Adipose tissue (tissue), 3 donors: ENCODE data around the gene RHPN2. TPM values are rescaled to one million over a fixed set of nuclear protein-coding genes. Genes with fewer than 3 reads are reported as not detected.

ENCODE experiments used
- H3K27ac ChIP-seq: one replicate; pipeline ENCODE4 v1.5.1; 2013; ENCODE audit warnings: low read depth, low read length
- WGBS, 3 donors: extraction: QIAGEN DNeasy Blood & Tissue Kit; methylation state at CpG; one replicate each; pipeline ENCODE4 v1.1.7; 2013; 5-methylcytosine and 5-hydroxymethylcytosine counted together
- polyA plus RNA-seq, 3 donors: library from polyadenylated mRNA; stranded (reverse); fragments of 200-250 nt; gene quantifications; one replicate each; pipeline ENCODE4 v1.2.3, GENCODE V29; 2013
- donor health status: healthy with polysubstance abuse.
- donor health status: Bipolar disorder and iron deficiency.
- donor health status: healthy.

RHPN2 gene
- polyA plus RNA-seq = 1 to 10 TPM; 2.2 to 4.1 (median 2.6) TPM

DNA sequence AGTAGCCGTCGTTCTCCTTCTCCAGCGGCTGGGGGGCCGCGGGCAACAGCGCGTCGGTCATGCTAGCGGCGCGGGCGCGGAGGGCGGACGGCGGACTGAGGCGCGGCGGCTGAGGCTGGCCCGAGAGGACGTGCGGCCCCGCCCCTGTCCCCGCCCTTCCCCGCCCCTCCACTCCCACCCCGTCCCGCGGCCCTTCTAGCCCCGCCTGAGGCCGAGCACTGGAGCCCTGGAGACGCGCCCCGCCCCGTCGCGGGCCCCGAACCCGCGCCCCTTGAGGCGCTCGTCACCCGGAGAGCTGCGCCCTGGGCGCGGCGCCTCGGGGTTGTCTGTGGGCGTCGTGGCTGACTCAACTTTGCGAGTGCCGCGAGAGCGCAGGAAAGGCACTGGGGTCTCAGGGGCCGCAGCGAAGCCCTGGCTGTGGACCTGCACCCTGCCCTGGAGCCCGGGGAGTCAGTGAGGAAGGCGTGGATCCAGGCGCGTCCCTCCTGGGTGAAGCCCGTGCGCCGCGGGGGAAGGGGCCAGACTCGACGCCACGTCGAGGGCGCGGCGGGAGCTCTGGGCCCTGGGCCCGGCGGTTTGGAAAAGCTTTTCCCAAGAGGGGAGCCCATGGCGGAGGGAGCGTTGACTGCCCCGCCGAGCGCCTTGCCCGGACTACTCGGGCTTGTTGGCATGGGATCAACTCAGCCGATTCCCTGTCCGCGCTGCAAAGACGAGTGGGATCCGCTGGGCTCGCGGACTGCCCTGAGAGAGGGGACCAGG, at the start of gene RHPN2:
TSS of gene RHPN2 (minus strand) at position 97 of the 759 bp plus-strand sequence. CDS start at position 61, 36 bp downstream.
- H3K27ac ChIP-seq = no peak within 1 kb of the TSS
- 3 to 8% (median 7%) methylated on average over 59 to 84 of the region's 86 CpGs for WGBS, 3 donors

DNA sequence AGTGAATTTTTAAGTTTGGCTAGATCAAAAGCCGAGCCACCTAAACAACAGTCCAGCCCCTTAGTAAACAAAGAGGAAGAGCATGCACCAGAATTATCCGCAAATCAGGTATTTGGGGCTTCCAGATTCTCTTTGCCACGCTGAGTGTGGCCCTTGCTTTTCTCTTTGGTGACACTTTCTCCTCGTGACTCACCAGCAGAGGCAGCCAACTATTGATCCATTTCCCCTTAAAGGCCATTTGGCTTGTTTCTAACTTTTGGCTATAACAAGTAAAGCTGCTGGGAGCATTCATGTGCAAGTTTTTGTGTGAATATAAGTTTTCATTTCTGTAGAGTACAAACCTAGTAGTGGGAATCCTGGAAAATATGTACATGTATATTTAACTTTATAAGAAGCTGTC, 49.6 kb upstream of the RHPN2 start:
- H3K27ac ChIP-seq = no peak overlapping the region
- 60 to 87% (median 78%) methylated on average over 4 of the region's 4 CpGs for WGBS, 3 donors

DNA sequence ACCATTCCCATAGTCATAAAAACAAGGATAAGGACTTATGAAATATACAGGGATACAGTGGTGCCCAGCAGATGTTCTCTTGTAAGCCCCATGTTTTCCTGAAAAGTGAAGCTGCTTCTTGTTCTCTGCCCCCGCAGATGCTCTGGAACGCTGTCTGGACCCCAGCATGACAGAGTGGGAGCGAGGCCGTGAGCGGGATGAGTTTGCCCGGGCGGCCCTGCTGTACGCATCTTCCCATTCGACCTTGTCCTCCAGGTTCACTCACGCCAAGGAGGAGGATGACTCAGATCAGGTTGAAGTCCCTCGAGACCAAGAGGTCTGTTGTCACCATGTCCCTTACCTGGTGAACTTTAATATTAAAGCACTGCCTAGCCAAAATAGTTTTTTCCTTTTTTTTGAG, 46.9 kb upstream of the RHPN2 start:
- WGBS, 3 donors = 91 to 97% (median 97%) methylated on average over 11 of the region's 11 CpGs
- no peak overlapping the region for H3K27ac ChIP-seq

DNA sequence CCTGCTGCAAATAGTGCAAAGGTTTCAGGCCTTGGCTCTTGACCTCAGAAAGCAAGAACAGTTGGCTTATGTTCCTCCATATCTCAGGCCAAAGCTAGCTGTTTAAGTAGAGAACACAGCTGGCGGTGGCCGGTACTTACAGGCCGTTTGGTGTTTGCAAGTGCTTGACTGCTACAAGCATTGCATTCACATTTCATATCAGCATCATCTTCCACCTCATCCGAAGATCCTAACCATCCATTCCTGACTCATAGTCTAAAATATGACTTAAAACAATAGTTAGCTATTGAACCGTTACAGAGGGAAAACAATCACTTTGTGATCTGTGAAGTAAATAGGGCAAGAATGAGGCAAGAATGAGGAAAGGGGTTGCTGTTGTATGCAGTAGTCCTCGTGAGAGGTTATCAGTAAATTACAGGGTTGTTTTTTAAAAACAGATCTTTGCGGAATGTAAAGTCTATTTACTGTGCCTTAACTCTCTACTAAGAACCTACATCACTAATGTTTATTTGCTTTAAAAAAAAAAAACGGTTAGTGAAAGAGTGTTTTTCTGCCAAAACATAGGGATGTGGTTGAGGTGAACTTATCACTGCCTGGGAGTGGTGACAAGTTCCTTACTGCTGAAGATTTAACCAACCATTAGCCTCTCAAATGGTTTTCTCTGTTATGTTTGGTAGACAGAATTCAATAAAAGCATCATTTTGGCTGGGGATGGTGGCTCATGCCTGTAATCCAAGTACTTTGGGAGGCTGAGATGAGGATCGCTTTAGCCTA, 45.6 kb upstream of the RHPN2 start:
- no peak overlapping the region for H3K27ac ChIP-seq
- 82 to 88% (median 87%) methylated on average over 9 of the region's 9 CpGs for WGBS, 3 donors

DNA sequence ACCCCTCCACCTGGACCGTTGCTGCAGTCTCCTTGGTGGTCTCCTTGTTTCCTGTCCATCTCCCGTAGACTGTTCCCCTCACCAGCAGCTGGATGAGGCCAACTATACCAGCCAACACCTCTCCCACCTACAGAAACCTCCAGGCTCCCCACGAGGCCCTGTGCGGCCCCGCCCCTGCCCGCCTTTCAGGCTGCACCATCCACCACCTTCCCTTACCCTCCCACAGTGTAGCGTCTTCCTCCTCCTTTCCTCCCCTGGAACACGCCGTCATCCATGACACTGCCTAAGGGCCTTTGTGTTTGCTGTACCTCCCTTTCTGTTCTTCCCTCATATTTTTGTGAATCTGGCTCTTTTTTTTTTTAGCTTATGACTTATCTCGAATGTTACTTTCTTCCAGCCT, 43.5 kb upstream of the RHPN2 start:
- H3K27ac ChIP-seq = no peak overlapping the region
- WGBS, 3 donors = 91 to 96% (median 95%) methylated on average over 10 of the region's 10 CpGs

DNA sequence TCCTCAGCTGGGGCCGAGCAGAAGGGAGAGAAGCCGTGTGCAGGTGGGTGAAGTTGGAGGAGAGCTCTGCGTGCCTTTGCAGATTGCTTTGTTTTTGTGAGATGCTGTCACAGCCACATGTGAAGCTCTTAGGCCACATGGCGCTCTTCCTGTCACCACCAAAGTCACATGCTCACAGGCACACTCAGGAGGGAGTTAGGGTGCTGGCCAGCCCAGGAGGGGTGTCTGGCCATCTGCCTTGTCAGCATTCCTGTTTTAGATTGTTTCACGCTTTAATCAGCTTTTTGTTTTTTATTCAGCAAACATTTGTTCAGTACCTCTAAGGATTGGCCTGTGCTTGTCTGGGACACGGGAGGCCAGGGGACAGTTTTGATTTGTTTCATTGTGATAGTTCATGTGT, 38.2 kb upstream of the RHPN2 start:
- H3K27ac ChIP-seq = no peak overlapping the region
- 83 to 96% (median 89%) methylated on average over 6 of the region's 6 CpGs for WGBS, 3 donors

DNA sequence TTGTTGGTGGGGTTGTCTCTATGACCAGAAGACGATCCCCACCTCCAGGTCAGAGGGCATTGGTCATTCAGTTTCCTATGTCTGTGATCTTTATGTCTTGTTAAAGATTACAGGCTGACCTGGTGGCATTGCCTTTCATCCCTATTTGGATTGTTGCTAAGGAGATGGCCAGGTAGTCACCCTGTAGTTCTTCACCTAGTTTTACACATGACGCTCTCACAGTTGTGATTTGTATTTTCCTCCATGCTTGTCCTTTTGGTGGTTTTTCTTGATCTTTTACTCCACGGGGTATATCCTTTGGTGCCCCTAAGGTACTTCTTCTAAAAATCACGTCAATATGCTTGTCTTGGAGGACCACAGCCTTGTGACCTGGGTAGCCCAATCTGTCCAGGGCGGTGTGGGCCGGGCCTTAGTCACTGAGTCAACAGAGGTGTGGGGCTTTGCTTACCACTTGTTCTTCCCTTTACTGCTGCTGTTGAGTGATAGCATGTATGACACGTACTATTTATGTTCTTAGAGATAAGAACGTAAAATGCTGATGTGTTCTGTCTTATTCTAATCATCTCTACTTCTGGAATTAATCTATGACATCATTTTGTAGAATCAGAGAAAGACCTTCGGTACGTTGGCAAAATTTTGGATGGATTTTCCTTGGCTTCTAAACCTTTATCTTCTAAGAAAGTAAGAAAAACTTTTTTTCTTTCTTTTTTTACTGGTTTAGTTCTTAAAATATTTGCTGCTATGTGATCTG, 36.4 kb upstream of the RHPN2 start:
- 90 to 93% (median 92%) methylated on average over 10 of the region's 10 CpGs for WGBS, 3 donors
- H3K27ac ChIP-seq = no peak overlapping the region

DNA sequence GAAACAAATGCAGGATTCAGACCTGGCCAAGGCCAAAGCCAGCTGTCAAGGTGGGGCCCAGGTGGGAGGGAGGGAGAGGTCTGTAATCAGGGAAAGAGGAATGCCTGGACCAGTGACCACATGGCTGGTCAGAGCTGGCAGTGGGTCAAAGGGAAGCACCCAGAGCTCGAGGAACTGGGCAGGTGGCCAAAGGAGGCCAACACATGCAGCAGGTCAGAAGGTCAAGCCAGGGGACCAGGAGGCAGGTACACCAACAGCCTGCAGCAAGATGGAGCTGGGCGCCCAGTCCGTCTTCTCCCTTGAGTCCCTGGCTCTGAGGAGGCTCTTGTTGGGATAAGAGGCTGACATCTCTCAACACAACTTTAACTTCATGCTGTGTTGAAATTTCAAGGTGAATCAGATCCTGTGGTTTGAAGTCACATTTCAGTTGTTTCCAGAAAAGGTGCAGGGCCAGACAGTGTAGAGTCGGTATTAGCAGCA, 33.4 kb upstream of the RHPN2 start:
- WGBS, 3 donors = 68 to 78% (median 75%) methylated on average over 4 of the region's 4 CpGs
- no peak overlapping the region for H3K27ac ChIP-seq

DNA sequence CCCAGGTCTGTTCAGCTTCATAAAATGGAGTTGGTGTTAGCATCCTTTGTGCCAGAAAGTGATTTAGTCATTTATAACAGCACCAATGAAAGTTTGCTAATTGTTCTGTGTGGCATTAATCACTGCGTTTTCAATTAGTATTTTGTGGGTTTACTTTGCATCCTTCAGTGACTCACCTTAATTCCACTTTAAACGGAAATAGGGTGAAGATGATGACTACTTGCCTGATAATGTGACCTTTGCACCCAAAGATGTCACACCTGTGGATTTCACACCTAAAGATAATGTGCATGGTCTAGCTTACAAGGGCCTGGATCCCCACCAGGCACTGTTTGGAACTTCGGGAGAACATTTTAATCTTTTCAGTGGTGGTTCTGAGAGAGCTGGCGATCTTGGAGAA, 31.3 kb upstream of the RHPN2 start:
- no peak overlapping the region for H3K27ac ChIP-seq

DNA sequence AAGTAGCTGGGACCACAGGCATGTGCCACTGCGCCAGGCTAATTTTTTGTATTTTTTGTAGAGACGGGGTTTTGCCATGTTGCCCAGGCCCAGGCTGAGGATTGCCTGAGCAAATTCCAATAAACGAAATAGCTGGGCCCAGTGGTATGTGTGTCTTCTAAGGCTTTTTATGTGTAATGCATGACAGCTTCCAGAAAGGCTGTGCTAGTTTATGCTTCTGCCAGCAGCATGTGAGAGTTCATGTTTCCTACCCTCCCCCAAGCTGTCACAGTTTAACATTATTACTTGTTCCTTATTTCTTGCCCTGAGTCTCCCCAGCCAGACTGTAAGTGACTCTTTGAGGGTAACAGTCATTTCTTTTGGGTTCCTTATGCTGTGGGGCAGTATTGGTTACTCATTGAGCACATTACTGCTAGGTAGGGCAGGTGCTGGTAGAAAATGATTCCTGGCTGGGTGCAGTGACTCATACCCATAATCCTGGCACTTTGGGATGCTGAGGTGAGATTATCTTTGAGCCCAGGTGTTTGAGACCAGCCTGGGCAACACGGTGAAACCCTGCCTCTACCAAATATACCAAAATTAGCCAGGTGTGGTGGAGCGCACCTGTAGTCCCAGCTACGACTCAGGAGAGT, 29.9 kb upstream of the RHPN2 start:
- no peak overlapping the region for H3K27ac ChIP-seq
- 89 to 93% (median 92%) methylated on average over 6 of the region's 6 CpGs for WGBS, 3 donors

More for the DNA sequence above, 31.3 kb upstream of the RHPN2 start:
- WGBS, 3 donors = 65 to 92% (median 89%) methylated on average over 4 of the region's 4 CpGs

DNA sequence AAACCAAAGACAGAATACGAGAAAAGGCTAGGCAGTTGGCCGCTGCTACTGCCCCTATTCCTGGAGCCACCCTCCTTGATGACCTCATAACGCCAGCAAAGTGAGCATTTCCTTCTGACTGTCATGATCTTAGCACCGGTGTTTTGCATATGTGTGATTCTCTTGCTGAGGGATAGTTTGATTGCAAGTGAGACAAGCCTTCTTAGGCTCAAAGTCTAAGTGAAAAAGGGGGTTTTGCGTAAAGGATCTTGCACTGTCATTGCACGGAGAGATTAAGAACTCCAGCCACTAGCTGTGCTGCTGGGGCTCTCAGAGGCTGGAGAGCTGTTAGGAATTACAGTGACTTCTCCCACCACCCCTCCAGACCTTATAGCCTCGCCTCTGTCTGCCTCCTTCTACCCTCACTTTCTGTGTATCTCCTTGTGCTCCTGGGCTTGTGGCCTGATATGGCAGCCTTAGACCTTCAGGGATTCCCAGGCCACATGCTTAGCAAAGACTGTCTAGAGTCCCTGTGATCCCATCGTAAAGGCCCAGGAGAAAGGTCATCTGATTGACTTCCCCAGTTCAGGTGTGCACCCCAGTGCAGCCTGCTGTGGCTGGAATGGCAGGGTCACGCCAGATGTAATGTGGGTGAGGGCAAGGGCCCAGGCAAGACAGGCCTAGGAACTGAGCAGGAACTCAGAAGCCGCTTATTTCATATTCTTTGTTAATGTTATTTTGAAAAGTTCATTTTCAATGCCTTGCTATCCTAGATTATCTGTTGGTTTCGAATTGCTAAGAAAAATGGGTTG, 28.9 kb upstream of the RHPN2 start:
- no peak overlapping the region for H3K27ac ChIP-seq
- WGBS, 3 donors = 92 to 96% (median 94%) methylated on average over 11 of the region's 11 CpGs

DNA sequence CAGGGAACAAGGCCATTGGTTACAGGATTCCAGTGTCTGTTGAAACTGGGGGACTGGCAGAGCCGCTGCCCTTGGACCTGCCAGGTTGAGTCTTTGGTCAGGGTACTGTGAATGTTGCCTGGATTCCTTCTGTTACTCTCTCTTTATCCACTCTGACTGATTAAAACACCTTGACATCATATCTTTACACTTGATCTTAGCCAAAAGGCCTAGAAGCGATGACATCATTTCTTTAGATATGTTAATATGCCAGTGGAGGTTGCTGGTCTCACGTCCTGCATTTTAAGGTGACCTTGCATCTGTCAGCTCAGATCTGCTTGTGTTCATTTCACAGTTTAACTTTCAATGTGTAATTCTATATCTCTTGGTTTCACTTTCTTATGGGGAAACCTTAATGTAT, 25.5 kb upstream of the RHPN2 start:
- 73 to 91% (median 90%) methylated on average over 3 of the region's 3 CpGs for WGBS, 3 donors

DNA sequence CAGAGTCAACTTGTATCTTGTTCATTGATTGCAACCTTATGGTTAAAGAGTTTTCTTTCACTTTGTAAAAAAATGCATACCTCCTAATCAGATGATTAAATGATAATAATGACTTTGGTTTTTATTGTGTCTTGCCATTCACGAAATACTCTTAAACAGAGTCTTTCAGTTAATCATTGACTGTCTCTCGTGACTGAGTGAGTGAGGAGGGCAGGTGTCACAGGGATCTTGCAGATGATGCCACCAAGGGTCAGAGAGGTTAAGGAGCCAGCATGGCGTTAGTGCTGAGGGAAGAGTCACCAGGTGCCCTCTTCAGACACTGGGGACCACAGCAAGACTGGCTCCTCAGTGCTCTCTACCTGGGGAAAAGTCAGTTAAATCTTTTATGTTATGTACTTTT, 24.3 kb upstream of the RHPN2 start:
- H3K27ac ChIP-seq = no peak overlapping the region
- WGBS, 3 donors = 81 to 93% (median 92%) methylated on average over 3 of the region's 3 CpGs

More for the DNA sequence above, 25.5 kb upstream of the RHPN2 start:
- no peak overlapping the region for H3K27ac ChIP-seq

DNA sequence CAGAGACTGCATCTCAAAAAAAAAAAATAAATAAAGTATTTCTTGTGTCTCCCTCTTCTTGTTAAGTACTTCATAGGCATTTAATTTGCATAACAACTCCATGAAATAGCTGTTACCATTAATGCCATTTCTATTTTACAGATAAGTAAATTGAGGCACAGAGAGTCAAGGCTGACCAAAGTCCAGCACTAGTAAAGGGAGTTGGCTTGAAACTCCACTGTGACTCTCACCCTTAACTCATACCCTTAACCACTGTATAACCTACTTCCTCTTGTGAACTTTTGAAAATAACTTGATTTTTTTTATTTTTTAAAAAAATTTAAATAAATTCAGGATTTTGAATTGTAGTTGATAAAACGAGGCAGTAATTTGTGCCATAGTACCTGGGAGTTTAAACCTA, 22.3 kb upstream of the RHPN2 start:
- WGBS, 3 donors = 69 to 89% (median 79%) methylated on average over 1 of the region's 1 CpG
- H3K27ac ChIP-seq = no peak overlapping the region

DNA sequence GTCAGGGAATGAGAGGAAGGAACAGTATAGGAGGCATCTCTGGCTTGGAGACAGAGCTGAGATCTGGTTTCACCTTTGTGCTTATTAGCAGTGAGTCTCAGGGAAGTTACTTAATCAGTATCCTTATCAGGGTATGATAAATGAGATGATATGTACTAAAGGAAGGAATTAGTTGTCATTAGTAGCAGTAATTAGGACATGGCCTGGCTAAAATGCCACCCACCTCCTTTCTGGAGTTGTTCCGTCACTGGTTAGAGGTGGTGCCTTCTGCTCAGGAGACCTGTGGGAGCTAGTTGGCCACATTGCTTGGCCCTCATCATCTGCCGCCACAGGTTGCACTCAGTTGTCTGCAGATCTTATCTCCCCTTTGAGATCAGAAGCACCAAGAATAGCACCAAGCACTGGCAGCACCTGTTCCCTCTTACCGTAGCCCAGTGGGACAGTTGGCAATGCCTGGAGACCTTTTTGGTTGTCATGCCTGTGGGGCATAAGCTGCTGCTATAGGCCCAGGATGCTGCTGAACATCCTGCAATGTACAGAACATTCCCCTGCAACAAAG, 21.0 kb upstream of the RHPN2 start:
- H3K27ac ChIP-seq = no peak overlapping the region
- WGBS, 3 donors = 82 to 95% (median 91%) methylated on average over 3 of the region's 3 CpGs

DNA sequence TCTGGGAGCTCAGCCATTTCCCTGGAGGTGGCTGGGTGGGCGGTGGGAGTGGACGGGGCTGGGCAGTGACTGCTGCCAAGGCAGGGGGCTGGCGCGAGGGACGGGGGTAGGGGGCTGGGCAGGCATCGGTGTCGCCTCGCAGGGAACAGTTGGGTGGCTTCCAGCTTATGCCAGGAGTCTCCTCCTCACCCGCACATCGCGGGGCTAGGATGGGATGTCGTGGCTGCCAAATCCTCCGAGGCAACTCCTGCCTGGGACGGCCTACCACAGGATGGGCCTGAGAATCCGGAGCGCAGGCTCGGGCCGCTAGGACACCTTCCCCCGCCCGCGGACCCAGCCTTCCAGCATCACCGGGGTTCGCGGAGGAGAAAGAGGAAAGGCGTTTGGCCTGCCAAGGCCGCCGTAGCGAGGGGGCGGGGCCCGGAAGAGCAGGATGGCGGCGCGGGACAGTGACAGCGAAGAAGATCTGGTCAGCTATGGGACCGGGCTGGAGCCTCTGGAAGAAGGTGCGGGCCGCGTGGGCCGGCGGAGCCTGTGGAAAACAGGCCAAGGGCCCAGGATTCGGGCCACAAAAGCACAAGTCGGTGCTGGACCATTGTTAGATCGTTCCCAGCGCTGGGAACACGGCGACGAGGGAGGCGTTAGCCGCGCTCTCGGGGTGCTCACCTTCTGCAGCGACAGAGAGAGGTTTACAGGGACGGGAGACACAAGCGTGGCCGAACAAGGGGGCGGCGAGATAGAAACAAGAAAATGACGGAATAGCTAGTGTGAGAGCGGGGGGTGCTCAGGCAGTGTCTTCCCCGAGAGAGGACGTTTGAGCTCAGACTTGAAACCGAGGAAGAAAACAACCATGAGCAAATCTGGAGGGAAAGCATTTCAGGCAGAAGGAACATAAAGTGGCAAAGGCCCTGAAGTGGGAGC, 16.3 kb upstream of the RHPN2 start, which contains the start of gene GPATCH1:
TSS of gene GPATCH1 (plus strand) at position 421 of the 921 bp plus-strand sequence. CDS start at position 434, 13 bp downstream.
- H3K27ac ChIP-seq = no peak within 1 kb of the TSS
- WGBS, 3 donors = 0% methylated on average over 60 to 62 of the region's 62 CpGs
